K562 (cell line): ENCODE data around the gene ASMTL. TPM values are rescaled to one million over a fixed set of nuclear protein-coding genes. Genes with fewer than 3 reads are reported as not detected.

Experiments used
- ARID2 ChIP-seq: fragments of 450-650 bp; IDR thresholded peaks from 2 replicates; pipeline ENCODE4 v1.6.1; 2017; ENCODE audit warnings: antibody characterized with exemption, mild to moderate bottlenecking
- BRD9 ChIP-seq: fragments of 450-650 bp; IDR thresholded peaks from 2 replicates; pipeline ENCODE4 v1.6.1; 2018; ENCODE audit warnings: low read depth; ENCODE audit not compliant: partially characterized antibody
- ELF1 ChIP-seq: fragments of 200-800 bp; sonication (Bioruptor generic); IDR thresholded peaks from 2 replicates; pipeline ENCODE4 v1.6.1; 2016; ENCODE audit warnings: missing genetic modification characterization, missing compliant biosample characterization
- ERF ChIP-seq: fragments of 450-650 bp; formaldehyde crosslinking; IDR thresholded peaks from 2 replicates; pipeline ENCODE4 v1.4.0; 2020; ENCODE audit warnings: mild to moderate bottlenecking, mixed read lengths
- GATAD2A ChIP-seq: fragments of 450-650 bp; IDR thresholded peaks from 2 replicates; pipeline ENCODE4 v1.6.1; 2017
- NFXL1 ChIP-seq: fragments of 450-650 bp; formaldehyde crosslinking; IDR thresholded peaks from 2 replicates; pipeline ENCODE4 v1.4.0; 2021; ENCODE audit warnings: mild to moderate bottlenecking
- NRF1 ChIP-seq, 2 experiments: fragments of 450-650 bp; IDR thresholded peaks in 1 of 2; conservative IDR thresholded peaks in 1 of 2; 2 replicates each; pipeline ENCODE4 v1.6.1; 2014; ENCODE audit warnings: mild to moderate bottlenecking in 2 of 2
- PCBP1 ChIP-seq: fragments of 200-400 bp; formaldehyde crosslinking; IDR thresholded peaks from 2 replicates; pipeline ENCODE4 v1.6.1; 2018; ENCODE audit warnings: mild to moderate bottlenecking, low read depth, low read length; ENCODE audit not compliant: poor library complexity, severe bottlenecking
- PML ChIP-seq: IDR thresholded peaks from 2 replicates; pipeline ENCODE4 v1.6.1; 2012; ENCODE audit warnings: low read length, inconsistent platforms
- RB1 ChIP-seq: fragments of 450-650 bp; IDR thresholded peaks from 2 replicates; pipeline ENCODE4 v1.6.1; 2017; ENCODE audit warnings: low read depth, mild to moderate bottlenecking
- SP1 ChIP-seq: sonication (generic); formaldehyde crosslinking; IDR thresholded peaks from 2 replicates; pipeline ENCODE4 v1.8.1; 2022; ENCODE audit warnings: mild to moderate bottlenecking, missing genetic modification reagents
- SRSF7 ChIP-seq: fragments of 200-400 bp; formaldehyde crosslinking; optimal IDR thresholded peaks from 2 replicates; pipeline ENCODE3; 2017; ENCODE audit warnings: mild to moderate bottlenecking, low read depth, low read length
- YBX1 ChIP-seq: fragments of 450-650 bp; IDR thresholded peaks from 2 replicates; pipeline ENCODE4 v1.7.1; 2016; ENCODE audit warnings: mild to moderate bottlenecking
- ZNF511 ChIP-seq: sonication (generic); formaldehyde crosslinking; IDR thresholded peaks from 2 replicates; pipeline ENCODE4 v1.8.0; 2022; ENCODE audit warnings: mild to moderate bottlenecking, missing genetic modification reagents
- ZNF75A ChIP-seq: fragments of 450-650 bp; formaldehyde crosslinking; IDR thresholded peaks from 2 replicates; pipeline ENCODE4 v1.4.0; 2020; ENCODE audit warnings: mild to moderate bottlenecking
- ZNF76 ChIP-seq: fragments of 250-450 bp; sonication (Bioruptor Pico); IDR thresholded peaks from 2 replicates; pipeline ENCODE4 v1.4.0; 2020; ENCODE audit warnings: mild to moderate bottlenecking, moderate library complexity, borderline replicate concordance
- polyA plus RNA-seq, 8 experiments: library from polyadenylated mRNA; depleted of rRNA in 4 of 8; stranded (reverse) in 5 of 8; unstranded in 3 of 8; fragments of >200 nt; fragmentation: Nextera tagmentation in 2 of 8; fragmentation: Illumina TruSeq in 1 of 8; extraction: Ambion mirVana in 2 of 8; extraction: Trizol in 1 of 8; gene quantifications; 2 replicates each; pipeline versions ENCODE4 v1.2.1 to v1.2.3, GENCODE V29; 2011 to 2014; ENCODE audit warnings: inconsistent platforms in 1 of 8, missing spikeins in 1 of 8
- total RNA-seq, 7 experiments: library from RNA; depleted of rRNA in 6 of 7; stranded (reverse); fragments of >200 nt in 6 of 7; fragmentation: Illumina TruSeq in 2 of 7; extraction: Trizol in 2 of 7; gene quantifications; 2 replicates each; pipeline versions ENCODE4 v1.2.1 to v1.2.3, GENCODE V29; 2011 to 2021; ENCODE audit warnings: low replicate concordance in 1 of 7
- TF ChIP-seq, protein P1 (sequence below): fragments of 450-650 bp; IDR thresholded peaks from 2 replicates; pipeline ENCODE4 v1.6.1; 2017; ENCODE audit warnings: antibody characterized with exemption, mild to moderate bottlenecking
- TF ChIP-seq, protein P2 (sequence below): sonication (generic); formaldehyde crosslinking; IDR thresholded peaks from 2 replicates; pipeline ENCODE4 v1.8.0; 2022; ENCODE audit warnings: mild to moderate bottlenecking, missing genetic modification reagents, borderline replicate concordance
- TF ChIP-seq, protein P3 (sequence below): fragments of 250-450 bp; sonication (Bioruptor Pico); IDR thresholded peaks from 2 replicates; pipeline ENCODE4 v1.5.0; 2022; ENCODE audit warnings: mild to moderate bottlenecking

Gene ASMTL
- total and polyA plus RNA-seq, 9 of the 15 experiments (the other 6 are each of a cell fraction or from before 2014, with no cell fraction given), result 0.56 to 20.6 (median 7.6) TPM

DNA sequence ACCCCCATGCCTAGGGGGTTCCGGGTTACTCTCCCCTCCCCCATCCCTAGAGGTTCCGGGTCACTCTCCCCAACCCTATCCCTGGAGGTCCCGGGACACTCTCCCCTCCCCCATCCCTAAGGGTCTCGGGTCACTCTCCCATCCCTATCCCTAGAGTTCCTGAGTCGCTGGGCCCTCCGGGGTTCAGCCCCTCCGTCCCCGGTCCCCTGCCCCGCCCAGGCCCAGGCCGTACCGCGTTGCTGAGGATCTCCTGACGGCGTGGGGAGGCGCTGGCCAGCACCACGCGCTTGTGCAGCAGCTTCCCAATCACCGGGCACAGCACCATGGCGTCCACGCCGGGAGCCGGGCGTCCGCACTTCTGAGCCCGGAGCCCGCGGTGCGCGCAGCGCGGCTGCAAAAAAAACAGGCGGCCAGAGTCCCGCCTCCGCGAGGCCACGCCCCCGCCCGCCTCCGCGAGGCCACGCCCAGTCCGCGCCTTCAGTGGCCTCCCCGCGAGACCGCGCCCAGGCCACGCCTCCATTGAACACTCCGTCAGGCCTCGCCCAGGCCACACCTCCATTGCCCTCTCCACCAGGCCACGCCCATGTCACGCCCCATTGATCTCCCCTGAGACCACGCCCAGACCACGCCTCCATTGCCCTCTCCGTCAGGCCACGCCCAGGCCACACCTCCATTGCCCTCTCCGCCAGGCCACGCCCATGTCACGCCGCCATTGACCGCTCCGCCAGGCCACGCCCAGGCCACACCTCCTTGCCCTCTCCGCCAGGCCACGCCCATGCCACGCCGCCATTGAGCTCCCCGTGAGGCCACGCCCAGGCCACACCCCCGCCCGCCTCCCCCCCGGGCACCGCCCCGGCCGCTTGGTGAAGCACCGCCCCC, at the start of gene ASMTL (continued):
- TF ChIP-seq ZNF76 (CRISPR knock-in tag), result no peak
- no peak for TF ChIP-seq GATAD2A
- TF ChIP-seq SRSF7, result no peak
- TF ChIP-seq ERF (CRISPR knock-in tag), result no peak
- TF ChIP-seq, protein P1, sequence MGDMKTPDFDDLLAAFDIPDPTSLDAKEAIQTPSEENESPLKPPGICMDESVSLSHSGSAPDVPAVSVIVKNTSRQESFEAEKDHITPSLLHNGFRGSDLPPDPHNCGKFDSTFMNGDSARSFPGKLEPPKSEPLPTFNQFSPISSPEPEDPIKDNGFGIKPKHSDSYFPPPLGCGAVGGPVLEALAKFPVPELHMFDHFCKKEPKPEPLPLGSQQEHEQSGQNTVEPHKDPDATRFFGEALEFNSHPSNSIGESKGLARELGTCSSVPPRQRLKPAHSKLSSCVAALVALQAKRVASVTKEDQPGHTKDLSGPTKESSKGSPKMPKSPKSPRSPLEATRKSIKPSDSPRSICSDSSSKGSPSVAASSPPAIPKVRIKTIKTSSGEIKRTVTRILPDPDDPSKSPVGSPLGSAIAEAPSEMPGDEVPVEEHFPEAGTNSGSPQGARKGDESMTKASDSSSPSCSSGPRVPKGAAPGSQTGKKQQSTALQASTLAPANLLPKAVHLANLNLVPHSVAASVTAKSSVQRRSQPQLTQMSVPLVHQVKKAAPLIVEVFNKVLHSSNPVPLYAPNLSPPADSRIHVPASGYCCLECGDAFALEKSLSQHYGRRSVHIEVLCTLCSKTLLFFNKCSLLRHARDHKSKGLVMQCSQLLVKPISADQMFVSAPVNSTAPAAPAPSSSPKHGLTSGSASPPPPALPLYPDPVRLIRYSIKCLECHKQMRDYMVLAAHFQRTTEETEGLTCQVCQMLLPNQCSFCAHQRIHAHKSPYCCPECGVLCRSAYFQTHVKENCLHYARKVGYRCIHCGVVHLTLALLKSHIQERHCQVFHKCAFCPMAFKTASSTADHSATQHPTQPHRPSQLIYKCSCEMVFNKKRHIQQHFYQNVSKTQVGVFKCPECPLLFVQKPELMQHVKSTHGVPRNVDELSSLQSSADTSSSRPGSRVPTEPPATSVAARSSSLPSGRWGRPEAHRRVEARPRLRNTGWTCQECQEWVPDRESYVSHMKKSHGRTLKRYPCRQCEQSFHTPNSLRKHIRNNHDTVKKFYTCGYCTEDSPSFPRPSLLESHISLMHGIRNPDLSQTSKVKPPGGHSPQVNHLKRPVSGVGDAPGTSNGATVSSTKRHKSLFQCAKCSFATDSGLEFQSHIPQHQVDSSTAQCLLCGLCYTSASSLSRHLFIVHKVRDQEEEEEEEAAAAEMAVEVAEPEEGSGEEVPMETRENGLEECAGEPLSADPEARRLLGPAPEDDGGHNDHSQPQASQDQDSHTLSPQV, result no peak
- TF ChIP-seq NRF1 (conservative IDR thresholded peaks at IDR 0.05 in 1 of 2, IDR thresholded peaks at IDR 0.05 in 1 of 2), result peak; percentile 81 to 84
- TF ChIP-seq ARID2, result no peak
- peak; percentile 95 for TF ChIP-seq SP1 (CRISPR knock-in tag)
- TF ChIP-seq PML, result peak; percentile 38; the same call in 1 of the 2 replicates
- no peak for TF ChIP-seq NFXL1 (CRISPR knock-in tag)
- TF ChIP-seq RB1, result peak; percentile 74
- no peak for TF ChIP-seq ELF1
- TF ChIP-seq ZNF511, result no peak
- no peak for TF ChIP-seq YBX1
- TF ChIP-seq, protein P2, sequence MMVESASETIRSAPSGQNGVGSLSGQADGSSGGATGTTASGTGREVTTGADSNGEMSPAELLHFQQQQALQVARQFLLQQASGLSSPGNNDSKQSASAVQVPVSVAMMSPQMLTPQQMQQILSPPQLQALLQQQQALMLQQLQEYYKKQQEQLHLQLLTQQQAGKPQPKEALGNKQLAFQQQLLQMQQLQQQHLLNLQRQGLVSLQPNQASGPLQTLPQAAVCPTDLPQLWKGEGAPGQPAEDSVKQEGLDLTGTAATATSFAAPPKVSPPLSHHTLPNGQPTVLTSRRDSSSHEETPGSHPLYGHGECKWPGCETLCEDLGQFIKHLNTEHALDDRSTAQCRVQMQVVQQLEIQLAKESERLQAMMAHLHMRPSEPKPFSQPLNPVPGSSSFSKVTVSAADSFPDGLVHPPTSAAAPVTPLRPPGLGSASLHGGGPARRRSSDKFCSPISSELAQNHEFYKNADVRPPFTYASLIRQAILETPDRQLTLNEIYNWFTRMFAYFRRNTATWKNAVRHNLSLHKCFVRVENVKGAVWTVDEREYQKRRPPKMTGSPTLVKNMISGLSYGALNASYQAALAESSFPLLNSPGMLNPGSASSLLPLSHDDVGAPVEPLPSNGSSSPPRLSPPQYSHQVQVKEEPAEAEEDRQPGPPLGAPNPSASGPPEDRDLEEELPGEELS, result no peak
- TF ChIP-seq, protein P3, sequence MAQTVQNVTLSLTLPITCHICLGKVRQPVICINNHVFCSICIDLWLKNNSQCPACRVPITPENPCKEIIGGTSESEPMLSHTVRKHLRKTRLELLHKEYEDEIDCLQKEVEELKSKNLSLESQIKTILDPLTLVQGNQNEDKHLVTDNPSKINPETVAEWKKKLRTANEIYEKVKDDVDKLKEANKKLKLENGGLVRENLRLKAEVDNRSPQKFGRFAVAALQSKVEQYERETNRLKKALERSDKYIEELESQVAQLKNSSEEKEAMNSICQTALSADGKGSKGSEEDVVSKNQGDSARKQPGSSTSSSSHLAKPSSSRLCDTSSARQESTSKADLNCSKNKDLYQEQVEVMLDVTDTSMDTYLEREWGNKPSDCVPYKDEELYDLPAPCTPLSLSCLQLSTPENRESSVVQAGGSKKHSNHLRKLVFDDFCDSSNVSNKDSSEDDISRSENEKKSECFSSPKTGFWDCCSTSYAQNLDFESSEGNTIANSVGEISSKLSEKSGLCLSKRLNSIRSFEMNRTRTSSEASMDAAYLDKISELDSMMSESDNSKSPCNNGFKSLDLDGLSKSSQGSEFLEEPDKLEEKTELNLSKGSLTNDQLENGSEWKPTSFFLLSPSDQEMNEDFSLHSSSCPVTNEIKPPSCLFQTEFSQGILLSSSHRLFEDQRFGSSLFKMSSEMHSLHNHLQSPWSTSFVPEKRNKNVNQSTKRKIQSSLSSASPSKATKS (CRISPR knock-in tag), result no peak
- no peak for TF ChIP-seq BRD9
- TF ChIP-seq ZNF75A (CRISPR knock-in tag), result no peak
- TF ChIP-seq PCBP1, result no peak
